Measurements from ENCODE around the gene PDCD6IP.

The PDCD6IP gene

DNA sequence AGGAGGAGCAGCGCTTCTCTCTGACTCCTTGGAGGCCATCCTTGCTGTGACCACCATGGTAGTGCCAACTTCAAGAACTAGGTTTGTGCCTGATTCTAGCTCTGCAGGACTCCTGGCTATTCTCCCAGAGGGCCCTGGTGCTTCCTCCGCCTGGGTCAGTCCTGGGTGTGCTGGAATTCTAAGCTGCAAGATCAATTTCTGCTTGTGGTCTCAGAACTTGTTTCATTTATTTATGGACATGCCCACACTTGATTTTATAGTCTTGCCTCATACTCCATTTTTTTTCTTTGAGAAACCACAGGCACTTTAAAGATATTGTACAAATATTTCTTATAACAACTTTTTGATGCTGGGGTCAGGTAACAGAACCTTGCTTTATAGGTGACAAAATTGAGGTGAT lies 87.6 kb downstream of the PDCD6IP start:
- no peaks in the 10 kb centered on the region for H3K36me3 ChIP-seq (ENCODE audit: control insufficient read depth, insufficient read depth, low read length)
- no peak overlapping the region for H3K9ac ChIP-seq
- no peaks in the 10 kb centered on the region for H3K79me2 ChIP-seq
- no peak overlapping the region for H3K4me2 ChIP-seq (ENCODE audit: low read length)
- no peak overlapping the region for H3K4me3 ChIP-seq (ENCODE audit: low read depth, low read length)
- H3K27ac ChIP-seq: no peak overlapping the region
- H2AFZ ChIP-seq: no peak overlapping the region
- no peaks in the 10 kb centered on the region for H3K9me3 ChIP-seq (ENCODE audit: control insufficient read depth, low read length)
- no peaks in the 10 kb centered on the region for H3K4me1 ChIP-seq
- H3K27me3 ChIP-seq (ENCODE audit: control insufficient read depth, insufficient read depth, low read length): no peaks in the 10 kb centered on the region
- TF ChIP-seq, protein P1, sequence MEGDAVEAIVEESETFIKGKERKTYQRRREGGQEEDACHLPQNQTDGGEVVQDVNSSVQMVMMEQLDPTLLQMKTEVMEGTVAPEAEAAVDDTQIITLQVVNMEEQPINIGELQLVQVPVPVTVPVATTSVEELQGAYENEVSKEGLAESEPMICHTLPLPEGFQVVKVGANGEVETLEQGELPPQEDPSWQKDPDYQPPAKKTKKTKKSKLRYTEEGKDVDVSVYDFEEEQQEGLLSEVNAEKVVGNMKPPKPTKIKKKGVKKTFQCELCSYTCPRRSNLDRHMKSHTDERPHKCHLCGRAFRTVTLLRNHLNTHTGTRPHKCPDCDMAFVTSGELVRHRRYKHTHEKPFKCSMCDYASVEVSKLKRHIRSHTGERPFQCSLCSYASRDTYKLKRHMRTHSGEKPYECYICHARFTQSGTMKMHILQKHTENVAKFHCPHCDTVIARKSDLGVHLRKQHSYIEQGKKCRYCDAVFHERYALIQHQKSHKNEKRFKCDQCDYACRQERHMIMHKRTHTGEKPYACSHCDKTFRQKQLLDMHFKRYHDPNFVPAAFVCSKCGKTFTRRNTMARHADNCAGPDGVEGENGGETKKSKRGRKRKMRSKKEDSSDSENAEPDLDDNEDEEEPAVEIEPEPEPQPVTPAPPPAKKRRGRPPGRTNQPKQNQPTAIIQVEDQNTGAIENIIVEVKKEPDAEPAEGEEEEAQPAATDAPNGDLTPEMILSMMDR (IDR thresholded peaks at IDR 0.05): no peak

DNA sequence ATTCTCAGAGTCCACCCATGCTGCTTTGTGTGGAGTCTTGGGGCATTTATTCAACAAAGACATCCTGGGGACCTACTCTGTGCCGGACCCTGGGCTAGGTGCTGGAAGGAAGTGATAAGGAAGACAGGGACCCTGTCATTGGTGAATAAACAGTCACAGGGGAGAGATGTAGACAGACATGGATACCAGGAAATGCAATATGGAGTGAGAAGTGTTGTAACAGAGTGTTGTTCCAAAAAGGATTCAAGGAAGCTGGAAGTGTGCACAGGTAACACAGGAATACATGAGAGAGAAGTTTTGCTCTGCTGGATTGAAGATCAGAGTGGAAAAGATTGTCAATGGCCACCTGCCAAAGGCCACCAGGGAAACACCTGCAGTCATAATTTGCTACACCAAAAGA lies 89.0 kb downstream of the PDCD6IP start:
- H3K27ac ChIP-seq: no peak overlapping the region
- H3K4me3 ChIP-seq (ENCODE audit: low read depth, low read length): no peak overlapping the region
- H3K27me3 ChIP-seq (ENCODE audit: control insufficient read depth, insufficient read depth, low read length): no peaks in the 10 kb centered on the region
- no peaks in the 10 kb centered on the region for H3K4me1 ChIP-seq
- H3K9me3 ChIP-seq (ENCODE audit: control insufficient read depth, low read length): no peaks in the 10 kb centered on the region
- no peak overlapping the region for H3K9ac ChIP-seq
- H2AFZ ChIP-seq: no peak overlapping the region
- H3K36me3 ChIP-seq (ENCODE audit: control insufficient read depth, insufficient read depth, low read length): no peaks in the 10 kb centered on the region
- TF ChIP-seq, protein P1 (IDR thresholded peaks at IDR 0.05): no peak
- no peaks in the 10 kb centered on the region for H3K79me2 ChIP-seq
- H3K4me2 ChIP-seq (ENCODE audit: low read length): no peak overlapping the region

DNA sequence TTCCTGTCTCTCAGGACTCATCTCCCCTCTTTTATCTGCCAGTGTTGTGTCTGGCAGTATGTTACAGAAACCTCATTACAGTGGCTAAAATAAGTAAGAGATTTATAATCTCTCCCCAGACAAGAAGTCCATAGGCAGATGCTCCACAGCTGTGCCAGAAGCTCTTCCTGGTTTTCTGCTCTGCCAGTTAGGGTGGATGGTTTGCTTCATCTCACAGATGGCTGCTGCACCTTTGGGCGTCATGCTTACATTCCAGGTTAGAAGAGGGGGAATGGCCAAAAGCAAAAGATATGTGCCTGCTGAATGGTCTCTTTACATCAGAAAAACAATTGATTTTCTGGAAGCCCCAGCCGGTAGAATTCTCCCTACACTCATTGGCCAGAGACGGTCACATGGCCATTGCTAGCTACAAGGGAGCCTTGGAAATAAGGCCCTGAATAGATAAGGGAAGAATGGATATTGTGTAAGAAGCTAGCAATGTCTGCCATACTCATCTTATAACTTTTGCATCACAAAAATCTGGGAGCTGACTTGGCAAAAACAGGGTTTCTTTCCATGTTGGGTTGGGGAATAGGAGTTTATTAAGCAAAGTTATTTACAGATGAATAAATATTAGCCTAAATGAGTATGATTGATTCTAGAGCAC lies 91.1 kb downstream of the PDCD6IP start:
- TF ChIP-seq, protein P1 (IDR thresholded peaks at IDR 0.05): no peak
- no peaks in the 10 kb centered on the region for H3K9me3 ChIP-seq (ENCODE audit: control insufficient read depth, low read length)
- H3K79me2 ChIP-seq: no peaks in the 10 kb centered on the region
- H3K27me3 ChIP-seq (ENCODE audit: control insufficient read depth, insufficient read depth, low read length): no peaks in the 10 kb centered on the region
- H3K4me1 ChIP-seq: no peaks in the 10 kb centered on the region
- no peak overlapping the region for H3K4me2 ChIP-seq (ENCODE audit: low read length)
- H2AFZ ChIP-seq: no peak overlapping the region
- no peak overlapping the region for H3K9ac ChIP-seq
- H3K4me3 ChIP-seq (ENCODE audit: low read depth, low read length): no peak overlapping the region
- H3K27ac ChIP-seq: no peak overlapping the region
- no peaks in the 10 kb centered on the region for H3K36me3 ChIP-seq (ENCODE audit: control insufficient read depth, insufficient read depth, low read length)

DNA sequence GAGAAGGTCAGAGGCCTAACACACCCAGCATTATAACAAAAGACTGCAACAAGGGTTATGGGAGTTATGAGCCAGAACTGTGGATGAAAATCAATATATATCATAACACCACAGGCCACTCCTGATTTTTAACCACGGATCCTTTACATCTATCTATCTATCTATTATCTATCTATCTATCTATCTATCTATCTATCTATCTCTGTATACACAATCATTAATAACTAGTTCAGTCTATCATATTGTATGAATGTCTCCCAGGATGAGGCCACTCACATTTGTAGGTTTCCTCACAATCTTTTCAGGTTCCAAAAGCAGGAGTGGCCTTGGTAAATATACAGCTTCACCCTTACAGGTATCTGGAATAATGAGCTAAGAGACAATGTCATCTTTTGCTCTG lies 94.2 kb downstream of the PDCD6IP start:
- Histone ChIP-seq H3K27ac (no peak overlapping the region), H3K36me3 (ENCODE audit: control insufficient read depth, insufficient read depth, low read length) (no peaks in the 10 kb centered on the region), H3K9ac (no peak overlapping the region), H3K27me3 (ENCODE audit: control insufficient read depth, insufficient read depth, low read length) (no peaks in the 10 kb centered on the region), H3K4me1 (no peaks in the 10 kb centered on the region), H2AFZ (no peak overlapping the region), H3K4me2 (ENCODE audit: low read length) (no peak overlapping the region), H3K79me2 (no peaks in the 10 kb centered on the region), H3K9me3 (ENCODE audit: control insufficient read depth, low read length) (no peaks in the 10 kb centered on the region), H3K4me3 (ENCODE audit: low read depth, low read length) (no peak overlapping the region)
- TF ChIP-seq, protein P1 (IDR thresholded peaks at IDR 0.05): no peak

DNA sequence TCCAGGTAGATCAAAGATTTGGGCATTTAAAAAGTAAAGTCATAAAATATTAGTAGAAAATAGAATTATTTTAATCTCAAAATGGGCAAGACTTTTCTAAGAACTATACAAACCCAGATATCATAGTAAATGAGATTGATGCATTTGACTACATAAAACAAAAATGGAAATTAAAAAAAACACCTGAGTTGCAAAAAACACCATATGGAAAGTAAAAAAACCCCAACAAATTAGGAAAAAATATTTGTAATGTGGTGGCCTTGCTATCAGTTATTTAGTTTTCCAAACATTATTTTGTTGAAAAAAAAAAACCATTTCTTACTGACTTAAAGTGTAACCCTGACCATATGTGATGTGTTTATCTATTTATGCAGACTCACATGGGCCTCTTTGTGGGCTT lies 97.2 kb downstream of the PDCD6IP start:
- Histone ChIP-seq H2AFZ (no peak overlapping the region), H3K36me3 (ENCODE audit: control insufficient read depth, insufficient read depth, low read length) (no peaks in the 10 kb centered on the region), H3K79me2 (no peaks in the 10 kb centered on the region), H3K4me2 (ENCODE audit: low read length) (no peak overlapping the region), H3K27ac (no peak overlapping the region), H3K4me1 (no peaks in the 10 kb centered on the region), H3K27me3 (ENCODE audit: control insufficient read depth, insufficient read depth, low read length) (no peaks in the 10 kb centered on the region), H3K9ac (no peak overlapping the region), H3K4me3 (ENCODE audit: low read depth, low read length) (no peak overlapping the region), H3K9me3 (ENCODE audit: control insufficient read depth, low read length) (no peaks in the 10 kb centered on the region)
- TF ChIP-seq, protein P1 (IDR thresholded peaks at IDR 0.05): no peak
